Activated T-cell treated with anti-CD3 and anti-CD28 coated beads, Interleukin-2, amount 50 U/mL, for 24 hours (primary cell): ENCODE data around the gene EEF1E1.

ENCODE experiments used
- DNase-seq: peaks from one replicate; pipeline ENCODE4 v3.0.0-alpha.2; 2020
- H3K27ac Mint-ChIP-seq: 2 replicates; pipeline ENCODE4 v1.8.0; 2020; ENCODE audit warnings: mild to moderate bottlenecking, mixed read lengths
- H3K27me3 Mint-ChIP-seq: 2 replicates; pipeline ENCODE4 v1.8.0; 2020; ENCODE audit warnings: mixed read lengths
- H3K36me3 Mint-ChIP-seq: 2 replicates; pipeline ENCODE4 v1.8.0; 2020; ENCODE audit warnings: low read depth, mixed read lengths
- H3K4me1 Mint-ChIP-seq: 2 replicates; pipeline ENCODE4 v1.8.0; 2020; ENCODE audit warnings: low read depth, mixed read lengths
- H3K4me3 Mint-ChIP-seq: 2 replicates; pipeline ENCODE4 v1.8.0; 2020; ENCODE audit warnings: mild to moderate bottlenecking, moderate library complexity, mixed read lengths
- H3K9me3 Mint-ChIP-seq: 2 replicates; pipeline ENCODE4 v1.8.0; 2020; ENCODE audit warnings: mixed read lengths

EEF1E1 gene

DNA sequence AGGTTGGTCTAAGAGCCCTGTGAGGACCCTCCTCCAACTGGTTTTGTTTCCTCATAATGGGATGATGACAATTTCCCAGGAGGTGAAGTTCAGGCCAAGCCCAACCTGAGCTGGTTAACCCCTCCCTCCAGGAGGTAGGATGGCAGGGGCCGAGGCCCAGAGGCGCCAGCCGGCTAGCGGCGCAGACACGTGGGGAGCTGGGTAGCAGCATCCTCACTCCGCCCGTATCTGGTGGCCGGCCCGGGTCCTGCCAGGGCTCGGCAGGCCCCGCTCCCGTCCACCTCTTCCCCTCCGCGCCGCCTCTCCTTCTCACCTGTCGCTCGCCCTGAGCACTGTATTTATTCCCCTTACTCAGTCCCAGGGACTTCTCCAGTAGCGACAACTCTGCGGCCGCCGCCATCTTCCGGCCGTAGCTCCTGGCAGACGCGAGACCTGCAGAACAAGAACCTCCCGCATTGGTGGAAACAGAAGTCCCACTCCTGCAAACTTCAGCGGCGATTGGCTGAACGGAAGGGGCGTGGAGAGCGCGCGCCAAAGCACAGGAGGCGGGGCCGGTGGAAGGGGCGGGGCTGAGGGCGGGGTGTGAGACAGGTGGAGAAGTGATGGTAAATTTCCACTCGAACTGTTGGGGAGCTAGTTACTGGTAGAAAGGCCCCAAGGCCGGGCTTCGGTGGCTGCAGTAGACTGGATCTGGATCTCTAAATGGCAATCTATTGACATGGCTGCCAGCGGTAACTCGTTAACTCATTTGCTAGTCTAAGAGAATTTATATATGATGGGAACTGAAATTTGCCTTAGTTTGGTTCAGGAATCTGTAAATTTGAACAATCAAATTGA is at the start of gene EEF1E1:
EEF1E1 (minus strand) TSS at position 427 of the 837 bp plus-strand sequence; CDS start at position 400, 27 bp downstream.
- peak within 1 kb of the TSS; percentile 95 for H3K4me3 Mint-ChIP-seq
- H3K4me1 Mint-ChIP-seq: peaks cover 32% of the 10 kb centered on the region
- no peaks in the 10 kb centered on the region for H3K9me3 Mint-ChIP-seq
- peaks cover 16% of the 10 kb centered on the region for H3K27me3 Mint-ChIP-seq
- peaks cover 44% of the 10 kb centered on the region for H3K36me3 Mint-ChIP-seq
- H3K27ac Mint-ChIP-seq: peak within 1 kb of the TSS; percentile 97
- DNase-seq: peak; percentile 98

DNA sequence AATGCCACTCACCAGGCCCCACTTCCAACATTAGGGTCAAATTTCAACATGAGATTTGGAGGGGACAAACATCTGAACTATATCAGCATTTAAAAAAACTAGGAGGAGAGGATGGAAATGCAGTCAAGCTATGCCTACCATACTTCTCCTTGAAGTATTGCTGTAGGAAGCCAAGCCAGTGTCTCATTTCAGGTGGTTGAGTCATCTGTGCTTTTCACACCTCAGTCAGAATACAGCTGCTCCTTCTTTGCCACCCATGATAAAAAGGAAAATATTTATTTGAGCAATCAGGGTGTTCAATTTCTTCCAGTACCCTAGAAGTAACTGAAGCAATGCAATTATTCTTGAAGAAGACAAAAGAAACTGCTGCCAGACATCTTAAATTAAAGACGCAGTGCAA is 47.0 kb upstream of the EEF1E1 start:
- DNase-seq: no peak
- no peak overlapping the region for H3K27ac Mint-ChIP-seq
- no peaks in the 10 kb centered on the region for H3K4me1 Mint-ChIP-seq
- H3K27me3 Mint-ChIP-seq: peaks cover 2% of the 10 kb centered on the region
- H3K36me3 Mint-ChIP-seq: no peaks in the 10 kb centered on the region
- no peaks in the 10 kb centered on the region for H3K9me3 Mint-ChIP-seq
- no peak overlapping the region for H3K4me3 Mint-ChIP-seq

- no peak for DNase-seq
- Mint-ChIP-seq H3K9me3 (no peaks in the 10 kb centered on the region), H3K27me3 (peaks cover 5% of the 10 kb centered on the region), H3K4me1 (no peaks in the 10 kb centered on the region), H3K27ac (no peak overlapping the region), H3K36me3 (no peaks in the 10 kb centered on the region), H3K4me3 (no peak overlapping the region)
Measured at GRCh38 chr6:8143945-8144344, 41.6 kb upstream of the EEF1E1 start.

GRCh38 chr6:8139451-8139850 is 37.1 kb upstream of the EEF1E1 start:
- H3K4me1 Mint-ChIP-seq: no peaks in the 10 kb centered on the region
- H3K36me3 Mint-ChIP-seq: no peaks in the 10 kb centered on the region
- no peak for DNase-seq
- H3K4me3 Mint-ChIP-seq: no peak overlapping the region
- no peak overlapping the region for H3K27ac Mint-ChIP-seq
- peaks cover 26% of the 10 kb centered on the region for H3K27me3 Mint-ChIP-seq
- no peaks in the 10 kb centered on the region for H3K9me3 Mint-ChIP-seq

DNA sequence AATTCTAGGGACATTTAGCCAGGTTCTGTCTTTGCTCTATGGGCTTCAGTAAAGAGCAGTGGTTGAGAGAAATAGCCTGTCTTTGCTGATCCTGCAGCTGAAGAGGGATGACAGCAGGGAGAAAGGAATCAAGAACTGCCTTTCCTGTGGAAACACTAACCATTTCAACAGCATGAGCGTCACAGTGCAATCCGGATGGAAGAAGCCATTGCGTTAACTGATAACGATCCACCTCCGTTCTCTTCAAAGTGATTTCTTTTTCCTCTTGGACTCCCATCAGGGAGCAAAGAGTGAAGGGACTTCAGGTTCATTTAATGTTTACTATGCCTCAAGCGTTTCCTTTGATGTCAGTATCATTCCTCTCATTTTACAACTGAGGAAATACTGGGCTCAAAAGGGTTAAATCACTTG is 35.2 kb upstream of the EEF1E1 start:
- Mint-ChIP-seq H3K27me3 (peaks cover 36% of the 10 kb centered on the region), H3K9me3 (no peaks in the 10 kb centered on the region), H3K4me3 (no peak overlapping the region), H3K27ac (no peak overlapping the region), H3K36me3 (no peaks in the 10 kb centered on the region), H3K4me1 (no peaks in the 10 kb centered on the region)
- no peak for DNase-seq

DNA sequence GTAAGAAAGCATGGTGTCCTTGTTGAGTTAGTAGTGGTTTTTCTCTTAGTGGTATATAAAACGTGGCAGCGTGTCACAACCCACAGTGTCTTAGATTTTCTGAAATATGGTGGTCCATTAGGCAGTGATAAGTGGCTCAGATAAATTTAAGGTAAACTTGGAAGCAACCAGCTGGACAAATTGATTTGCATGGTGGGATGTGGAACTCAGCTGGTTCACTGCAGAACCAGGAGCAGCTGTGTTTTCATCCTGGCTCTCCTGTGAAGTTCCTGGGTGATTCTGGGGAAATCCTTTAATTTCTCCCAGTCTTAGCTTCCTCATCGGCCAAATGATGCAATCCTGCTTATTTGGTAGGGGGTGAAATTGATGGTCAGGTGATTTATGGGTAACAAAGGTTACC is 32.9 kb upstream of the EEF1E1 start:
- H3K4me3 Mint-ChIP-seq: no peak overlapping the region
- no peak for DNase-seq
- peaks cover 46% of the 10 kb centered on the region for H3K27me3 Mint-ChIP-seq
- no peaks in the 10 kb centered on the region for H3K9me3 Mint-ChIP-seq
- no peak overlapping the region for H3K27ac Mint-ChIP-seq
- peaks cover 1% of the 10 kb centered on the region for H3K4me1 Mint-ChIP-seq
- no peaks in the 10 kb centered on the region for H3K36me3 Mint-ChIP-seq

GRCh38 chr6:8132130-8132529 is 29.8 kb upstream of the EEF1E1 start:
- Mint-ChIP-seq H3K36me3 (no peaks in the 10 kb centered on the region), H3K27ac (no peak overlapping the region), H3K4me1 (peaks cover 1% of the 10 kb centered on the region), H3K4me3 (no peak overlapping the region), H3K9me3 (no peaks in the 10 kb centered on the region), H3K27me3 (peaks cover 41% of the 10 kb centered on the region)
- no peak for DNase-seq

DNA sequence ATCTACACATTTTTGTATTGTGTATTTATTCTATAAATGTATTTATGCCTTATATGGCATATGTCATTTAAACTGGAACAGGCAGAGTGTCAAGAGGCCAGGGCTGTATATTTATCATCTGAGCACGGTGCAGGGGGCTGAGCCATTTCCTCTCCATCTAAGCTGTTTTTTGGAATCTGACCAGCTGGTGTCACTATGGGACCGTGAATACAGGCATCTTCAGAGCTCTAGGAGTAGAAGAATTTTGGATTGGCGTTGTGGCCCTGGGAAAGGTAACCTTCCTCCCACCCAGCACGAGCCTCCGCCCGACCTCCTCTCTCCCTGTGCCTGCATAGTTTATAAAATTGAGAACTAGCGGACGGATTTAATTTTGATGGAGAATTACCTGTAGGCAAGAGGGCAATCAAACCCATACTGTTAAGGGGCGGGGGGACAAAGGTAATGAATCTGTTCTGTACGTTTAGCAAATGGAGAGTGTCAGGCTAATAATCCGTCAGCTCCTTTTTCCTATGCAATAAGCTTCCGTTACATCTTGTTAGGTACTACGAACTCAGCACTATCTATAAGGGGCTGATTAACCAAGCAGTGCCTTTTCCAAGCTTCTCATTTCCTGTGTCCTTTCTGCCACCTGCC is 29.0 kb upstream of the EEF1E1 start:
- H3K4me3 Mint-ChIP-seq: no peak overlapping the region
- no peaks in the 10 kb centered on the region for H3K9me3 Mint-ChIP-seq
- H3K4me1 Mint-ChIP-seq: peaks cover 1% of the 10 kb centered on the region
- H3K27ac Mint-ChIP-seq: no peak overlapping the region
- H3K36me3 Mint-ChIP-seq: no peaks in the 10 kb centered on the region
- peak; percentile 38 for DNase-seq
- H3K27me3 Mint-ChIP-seq: peaks cover 42% of the 10 kb centered on the region

GRCh38 chr6:8130399-8130798 is 28.1 kb upstream of the EEF1E1 start:
- no peaks in the 10 kb centered on the region for H3K36me3 Mint-ChIP-seq

DNA sequence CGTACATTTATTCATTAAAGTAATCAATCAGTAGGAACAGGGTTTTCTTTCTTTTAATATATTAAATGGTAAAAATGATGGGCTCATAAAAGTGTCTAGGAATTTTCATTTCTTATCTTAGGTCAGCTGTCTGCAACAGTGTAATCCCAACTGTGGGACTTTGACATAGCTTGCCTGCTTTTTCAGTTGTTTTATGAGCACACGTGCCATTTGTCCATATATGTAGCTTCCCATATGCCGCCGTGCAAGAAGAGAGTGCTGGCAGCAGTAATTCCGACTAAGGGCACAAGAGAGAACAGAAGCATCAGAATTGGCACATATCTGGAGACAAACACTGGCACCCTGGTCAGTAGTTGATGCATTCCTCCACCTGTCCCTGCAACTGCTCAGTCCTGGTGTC is 20.9 kb upstream of the EEF1E1 start:
- H3K36me3 Mint-ChIP-seq: no peaks in the 10 kb centered on the region
- H3K27me3 Mint-ChIP-seq: peaks cover 29% of the 10 kb centered on the region
- no peak overlapping the region for H3K27ac Mint-ChIP-seq
- H3K9me3 Mint-ChIP-seq: no peaks in the 10 kb centered on the region
- no peaks in the 10 kb centered on the region for H3K4me1 Mint-ChIP-seq
- H3K4me3 Mint-ChIP-seq: no peak overlapping the region
- no peak for DNase-seq

More at GRCh38 chr6:8130399-8130798, 28.1 kb upstream of the EEF1E1 start:
- Mint-ChIP-seq H3K27me3 (peaks cover 37% of the 10 kb centered on the region), H3K9me3 (no peaks in the 10 kb centered on the region), H3K27ac (no peak overlapping the region), H3K4me1 (peaks cover 1% of the 10 kb centered on the region), H3K4me3 (no peak overlapping the region)
- no peak for DNase-seq

- DNase-seq: no peak
- no peaks in the 10 kb centered on the region for H3K9me3 Mint-ChIP-seq
Measured at GRCh38 chr6:8114956-8115355, 12.6 kb upstream of the EEF1E1 start.

GRCh38 chr6:8113131-8113654 is 10.8 kb upstream of the EEF1E1 start:
- peaks cover 25% of the 10 kb centered on the region for H3K27me3 Mint-ChIP-seq

More at GRCh38 chr6:8114956-8115355, 12.6 kb upstream of the EEF1E1 start:
- Mint-ChIP-seq H3K27ac (no peak overlapping the region), H3K4me3 (no peak overlapping the region), H3K36me3 (no peaks in the 10 kb centered on the region), H3K4me1 (no peaks in the 10 kb centered on the region), H3K27me3 (peaks cover 23% of the 10 kb centered on the region)

GRCh38 chr6:8110725-8111124 is 8.4 kb upstream of the EEF1E1 start:
- H3K36me3 Mint-ChIP-seq: no peaks in the 10 kb centered on the region

More at GRCh38 chr6:8113131-8113654, 10.8 kb upstream of the EEF1E1 start:
- no peak overlapping the region for H3K4me3 Mint-ChIP-seq
- H3K36me3 Mint-ChIP-seq: no peaks in the 10 kb centered on the region
- H3K4me1 Mint-ChIP-seq: no peaks in the 10 kb centered on the region
- no peaks in the 10 kb centered on the region for H3K9me3 Mint-ChIP-seq
- no peak for DNase-seq
- H3K27ac Mint-ChIP-seq: no peak overlapping the region

DNA sequence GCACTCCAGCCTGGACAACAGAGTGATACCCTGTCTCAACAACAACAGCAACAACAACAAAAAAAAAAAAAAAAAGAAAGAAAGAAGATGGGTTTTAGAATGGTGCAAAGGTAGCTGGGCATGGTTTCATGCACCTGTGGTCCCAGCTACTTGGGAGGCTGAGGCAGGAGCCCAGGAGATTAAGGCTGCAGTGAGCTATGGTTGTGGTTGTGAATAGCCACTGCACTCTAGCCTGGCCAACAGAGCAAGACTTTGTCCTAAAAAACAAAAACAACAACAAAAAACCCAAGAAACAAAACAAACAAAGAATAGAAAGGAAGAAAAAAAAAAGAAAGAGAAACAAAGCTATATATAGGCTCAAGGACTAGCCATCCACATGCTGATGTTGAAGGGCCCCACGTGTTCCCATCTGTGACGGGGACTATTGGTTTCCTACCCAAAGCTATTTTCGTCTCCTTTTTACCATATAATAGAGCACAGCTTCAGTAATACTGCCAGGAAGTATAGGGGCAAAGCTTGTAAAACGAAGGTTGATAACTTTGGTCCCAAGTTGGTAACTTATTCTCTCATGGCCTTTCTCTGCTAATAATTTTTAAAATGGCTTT is 7.9 kb upstream of the EEF1E1 start:
- Mint-ChIP-seq H3K27ac (no peak overlapping the region), H3K4me3 (no peak overlapping the region), H3K27me3 (peaks cover 44% of the 10 kb centered on the region), H3K9me3 (no peaks in the 10 kb centered on the region), H3K4me1 (no peaks in the 10 kb centered on the region), H3K36me3 (no peaks in the 10 kb centered on the region)
- DNase-seq: no peak

More at GRCh38 chr6:8110725-8111124, 8.4 kb upstream of the EEF1E1 start:
- H3K4me3 Mint-ChIP-seq: no peak overlapping the region
- H3K27ac Mint-ChIP-seq: no peak overlapping the region
- H3K4me1 Mint-ChIP-seq: no peaks in the 10 kb centered on the region
- DNase-seq: no peak
- peaks cover 44% of the 10 kb centered on the region for H3K27me3 Mint-ChIP-seq
- H3K9me3 Mint-ChIP-seq: no peaks in the 10 kb centered on the region
